KMS-11 (cell line): ENCODE results near the gene ARRDC4.

Source experiments
- H2AFZ ChIP-seq: fragments of 200-600 bp; sonication (generic); 2 replicates; pipeline ENCODE4 v1.6.1; 2016; ENCODE audit warnings: antibody characterized with exemption, mixed run types, low read depth
- H3K27ac ChIP-seq: fragments of 200-600 bp; sonication (generic); 2 replicates; pipeline ENCODE4 v1.6.1; 2016; ENCODE audit warnings: mild to moderate bottlenecking, mixed run types
- H3K27me3 ChIP-seq: fragments of 200-600 bp; sonication (generic); 2 replicates; pipeline ENCODE4 v1.6.1; 2017; ENCODE audit warnings: mild to moderate bottlenecking, low read depth, mixed run types, moderate library complexity; ENCODE audit not compliant: insufficient read depth
- H3K36me3 ChIP-seq: fragments of 200-600 bp; sonication (generic); 2 replicates; pipeline ENCODE4 v1.6.1; 2017; ENCODE audit warnings: mild to moderate bottlenecking, mixed run types; ENCODE audit not compliant: insufficient read depth
- H3K4me1 ChIP-seq: fragments of 200-600 bp; sonication (generic); 2 replicates; pipeline ENCODE4 v1.6.1; 2016; ENCODE audit warnings: mild to moderate bottlenecking, low read depth, mixed run types; ENCODE audit not compliant: poor library complexity, severe bottlenecking
- H3K4me2 ChIP-seq: fragments of 200-600 bp; sonication (generic); 2 replicates; pipeline ENCODE4 v1.7.0; 2016; ENCODE audit warnings: mild to moderate bottlenecking, mixed run types
- H3K4me3 ChIP-seq: fragments of 200-600 bp; sonication (generic); IDR thresholded peaks from 2 replicates; pipeline ENCODE4 v1.6.1; 2017; ENCODE audit warnings: low read depth, low read length, mixed read lengths; ENCODE audit not compliant: insufficient read depth
- H3K79me2 ChIP-seq: fragments of 200-600 bp; sonication (generic); 2 replicates; pipeline ENCODE4 v1.6.1; 2016; ENCODE audit warnings: low read depth, mixed run types; ENCODE audit not compliant: insufficient read depth
- H3K9ac ChIP-seq: fragments of 200-600 bp; sonication (generic); 2 replicates; pipeline ENCODE4 v1.6.1; 2016; ENCODE audit warnings: mild to moderate bottlenecking, mixed run types
- H4K20me1 ChIP-seq: fragments of 200-600 bp; sonication (generic); 2 replicates; pipeline ENCODE4 v1.6.1; 2016; ENCODE audit warnings: mild to moderate bottlenecking, mixed run types; ENCODE audit not compliant: insufficient read depth
- TF ChIP-seq, protein P1 (sequence below): fragments of 200-600 bp; sonication (generic); conservative IDR thresholded peaks from 2 replicates; pipeline ENCODE4 v1.6.1; 2017; ENCODE audit warnings: low read depth, mild to moderate bottlenecking, antibody characterized with exemption, low read length, moderate library complexity, mixed read lengths

ARRDC4 gene

DNA sequence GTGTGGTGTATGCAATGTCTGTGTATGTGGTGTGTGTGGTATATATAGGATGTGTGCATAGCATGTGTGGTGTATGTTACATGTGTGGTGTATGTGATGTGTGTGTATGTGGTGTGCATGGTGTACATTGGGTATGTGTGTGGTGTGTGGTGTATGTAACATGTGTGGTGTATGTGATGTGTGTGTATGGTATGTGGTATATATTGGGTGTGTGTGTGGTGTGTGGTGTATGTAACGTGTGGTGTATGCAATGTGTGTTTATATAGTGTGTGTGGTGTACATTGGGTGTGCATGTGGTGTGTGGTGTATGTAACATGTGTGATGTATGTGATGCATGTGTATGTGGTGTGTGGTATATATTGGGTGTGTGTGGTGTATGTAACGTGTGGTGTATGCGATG is 41.9 kb downstream of the ARRDC4 start:
- no peak overlapping the region for H2AFZ ChIP-seq
- no peak overlapping the region for H3K27ac ChIP-seq
- H3K4me1 ChIP-seq: no peaks in the 10 kb centered on the region
- H3K4me2 ChIP-seq: no peak overlapping the region
- no peaks in the 10 kb centered on the region for H3K27me3 ChIP-seq
- H3K79me2 ChIP-seq: no peaks in the 10 kb centered on the region
- no peaks in the 10 kb centered on the region for H4K20me1 ChIP-seq
- TF ChIP-seq, protein P1, sequence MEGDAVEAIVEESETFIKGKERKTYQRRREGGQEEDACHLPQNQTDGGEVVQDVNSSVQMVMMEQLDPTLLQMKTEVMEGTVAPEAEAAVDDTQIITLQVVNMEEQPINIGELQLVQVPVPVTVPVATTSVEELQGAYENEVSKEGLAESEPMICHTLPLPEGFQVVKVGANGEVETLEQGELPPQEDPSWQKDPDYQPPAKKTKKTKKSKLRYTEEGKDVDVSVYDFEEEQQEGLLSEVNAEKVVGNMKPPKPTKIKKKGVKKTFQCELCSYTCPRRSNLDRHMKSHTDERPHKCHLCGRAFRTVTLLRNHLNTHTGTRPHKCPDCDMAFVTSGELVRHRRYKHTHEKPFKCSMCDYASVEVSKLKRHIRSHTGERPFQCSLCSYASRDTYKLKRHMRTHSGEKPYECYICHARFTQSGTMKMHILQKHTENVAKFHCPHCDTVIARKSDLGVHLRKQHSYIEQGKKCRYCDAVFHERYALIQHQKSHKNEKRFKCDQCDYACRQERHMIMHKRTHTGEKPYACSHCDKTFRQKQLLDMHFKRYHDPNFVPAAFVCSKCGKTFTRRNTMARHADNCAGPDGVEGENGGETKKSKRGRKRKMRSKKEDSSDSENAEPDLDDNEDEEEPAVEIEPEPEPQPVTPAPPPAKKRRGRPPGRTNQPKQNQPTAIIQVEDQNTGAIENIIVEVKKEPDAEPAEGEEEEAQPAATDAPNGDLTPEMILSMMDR: no peak
- no peak overlapping the region for H3K9ac ChIP-seq
- H3K4me3 ChIP-seq: no peak overlapping the region
- no peaks in the 10 kb centered on the region for H3K36me3 ChIP-seq

DNA sequence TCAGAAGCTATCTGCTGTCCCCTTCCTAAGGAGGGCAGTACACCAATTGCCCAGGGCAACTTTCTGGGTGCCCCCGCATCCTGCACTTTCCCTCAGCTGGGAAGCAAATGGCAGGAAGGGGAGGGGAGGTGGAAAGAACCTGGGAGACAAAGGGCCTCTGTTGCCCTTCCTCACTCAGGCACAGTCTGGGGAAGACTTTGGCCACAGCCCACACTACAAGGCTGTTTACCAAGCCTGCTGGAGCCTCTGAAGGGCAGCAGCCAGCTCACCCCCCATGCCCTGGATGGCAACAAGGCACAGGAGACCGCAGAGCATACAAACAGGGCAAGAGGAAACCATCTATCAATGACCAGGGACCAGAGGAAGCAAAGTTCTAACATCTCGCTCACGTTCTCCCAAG is 42.4 kb downstream of the ARRDC4 start:
- Histone ChIP-seq H3K4me3 (no peak overlapping the region), H3K4me2 (no peak overlapping the region), H3K36me3 (no peaks in the 10 kb centered on the region), H3K27ac (no peak overlapping the region), H3K4me1 (no peaks in the 10 kb centered on the region), H3K9ac (no peak overlapping the region), H3K79me2 (no peaks in the 10 kb centered on the region), H2AFZ (no peak overlapping the region), H3K27me3 (no peaks in the 10 kb centered on the region), H4K20me1 (no peaks in the 10 kb centered on the region)
- TF ChIP-seq, protein P1: no peak

DNA sequence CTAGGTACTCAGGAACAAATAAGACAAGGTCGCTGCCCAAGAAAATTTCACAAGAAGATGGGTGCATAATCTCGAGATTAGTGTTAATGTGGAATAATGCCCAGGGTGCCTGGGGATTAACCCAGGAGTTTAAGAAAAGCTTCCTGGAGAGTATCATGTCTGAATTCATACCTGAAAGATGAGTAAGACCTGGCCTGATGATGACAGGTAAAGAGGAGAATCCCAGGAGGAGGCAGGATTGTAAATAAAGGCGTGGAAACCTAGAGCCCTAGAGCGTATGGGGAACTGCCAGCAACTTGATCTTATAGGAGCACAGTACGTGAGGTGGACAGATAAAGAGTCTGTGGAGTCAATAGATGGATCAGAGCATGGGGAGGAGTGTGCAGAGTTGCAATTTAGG is 43.0 kb downstream of the ARRDC4 start:
- Histone ChIP-seq H3K4me3 (no peak overlapping the region), H3K4me2 (no peak overlapping the region), H3K79me2 (no peaks in the 10 kb centered on the region), H2AFZ (no peak overlapping the region), H3K9ac (no peak overlapping the region), H4K20me1 (no peaks in the 10 kb centered on the region), H3K27me3 (no peaks in the 10 kb centered on the region), H3K4me1 (no peaks in the 10 kb centered on the region), H3K27ac (no peak overlapping the region), H3K36me3 (no peaks in the 10 kb centered on the region)
- TF ChIP-seq, protein P1: no peak

DNA sequence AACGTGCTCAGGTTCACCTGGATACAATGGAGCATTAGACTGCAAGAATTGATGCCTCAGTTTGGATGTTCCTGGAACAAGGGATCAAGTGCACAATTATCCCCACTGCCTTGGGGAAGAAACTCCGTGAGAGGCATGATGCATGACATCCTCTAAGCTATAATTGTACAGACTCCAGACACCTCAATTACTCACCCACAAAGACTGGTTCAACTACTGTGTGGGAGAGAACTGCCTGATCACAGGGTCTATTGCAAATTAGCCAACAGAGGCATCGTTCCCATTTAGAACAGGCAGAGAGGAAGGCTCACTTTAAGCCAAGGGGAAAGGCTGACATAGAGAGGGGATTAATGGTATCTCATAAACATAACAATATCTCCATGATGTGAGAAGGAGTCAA is 43.5 kb downstream of the ARRDC4 start:
- TF ChIP-seq, protein P1: no peak
- Histone ChIP-seq H3K4me2 (no peak overlapping the region), H3K79me2 (no peaks in the 10 kb centered on the region), H2AFZ (no peak overlapping the region), H4K20me1 (no peaks in the 10 kb centered on the region), H3K4me1 (no peaks in the 10 kb centered on the region), H3K4me3 (no peak overlapping the region), H3K9ac (no peak overlapping the region), H3K36me3 (no peaks in the 10 kb centered on the region), H3K27me3 (no peaks in the 10 kb centered on the region), H3K27ac (no peak overlapping the region)

DNA sequence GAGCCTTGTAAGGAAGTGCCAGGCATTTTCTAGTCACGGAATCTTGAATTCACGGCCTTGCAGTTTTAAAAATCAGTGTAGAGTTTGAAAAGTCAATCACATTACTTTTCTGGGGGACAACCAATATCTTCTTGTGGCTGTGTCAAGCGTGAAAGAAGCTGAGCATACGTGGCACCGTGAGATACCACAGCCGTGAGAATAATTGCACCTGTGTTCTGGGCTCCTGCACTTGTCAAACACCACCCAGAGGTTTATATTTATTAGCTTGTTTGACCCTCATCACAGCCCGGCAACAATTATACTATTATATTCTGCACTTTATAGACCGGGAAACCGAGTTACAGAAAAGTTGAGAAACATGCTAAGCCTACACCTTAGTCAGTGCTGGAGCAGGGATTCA is 45.2 kb downstream of the ARRDC4 start:
- Histone ChIP-seq H3K9ac (no peak overlapping the region), H3K4me3 (no peak overlapping the region), H3K27me3 (no peaks in the 10 kb centered on the region), H2AFZ (no peak overlapping the region), H3K79me2 (no peaks in the 10 kb centered on the region), H4K20me1 (no peaks in the 10 kb centered on the region), H3K4me1 (no peaks in the 10 kb centered on the region), H3K27ac (no peak overlapping the region), H3K36me3 (no peaks in the 10 kb centered on the region), H3K4me2 (no peak overlapping the region)
- TF ChIP-seq, protein P1: no peak
